HG03439 (cell line): ENCODE data around the gene OR2A7.
"Not testable (repeated sequence)": the region's sequence is repeated elsewhere in the genome, so short reads cannot be mapped to it uniquely, and the experiment has no call there.

Experiments
- ATAC-seq: cut with Tn5 transposase; IDR thresholded peaks from one replicate; pipeline ENCODE4 v1.9.1; 2021; ENCODE audit warnings: mild to moderate bottlenecking, moderate library complexity; ENCODE audit not compliant: unreplicated experiment

The OR2A7 gene

GRCh38 chr7:144255471-144255897 lies 9.1 kb downstream of the OR2A7 start:
- ATAC-seq: no peak

DNA sequence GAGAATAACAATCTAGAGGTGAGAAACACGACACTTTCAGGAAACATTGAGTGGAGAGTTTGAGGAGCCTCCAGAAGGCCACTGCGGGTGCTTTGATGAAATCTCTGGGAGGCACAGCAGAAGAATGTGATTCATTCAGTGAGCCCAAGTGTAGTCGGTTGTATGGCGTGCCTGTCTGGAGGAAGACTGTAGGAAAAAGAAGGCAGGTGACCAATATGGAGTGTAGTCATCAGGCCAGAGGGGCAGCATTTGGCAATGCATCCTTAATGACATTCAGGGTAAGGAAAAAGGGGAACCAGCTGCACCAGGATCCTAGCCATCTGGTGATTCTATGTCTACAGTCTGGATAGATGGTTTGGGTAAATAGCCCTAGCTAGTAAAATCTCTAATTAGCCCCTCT lies 12.3 kb downstream of the OR2A7 start:
- ATAC-seq: not testable (repeated sequence)

GRCh38 chr7:144247674-144248330 lies 16.8 kb downstream of the OR2A7 start:
- ATAC-seq: not testable (repeated sequence)

DNA sequence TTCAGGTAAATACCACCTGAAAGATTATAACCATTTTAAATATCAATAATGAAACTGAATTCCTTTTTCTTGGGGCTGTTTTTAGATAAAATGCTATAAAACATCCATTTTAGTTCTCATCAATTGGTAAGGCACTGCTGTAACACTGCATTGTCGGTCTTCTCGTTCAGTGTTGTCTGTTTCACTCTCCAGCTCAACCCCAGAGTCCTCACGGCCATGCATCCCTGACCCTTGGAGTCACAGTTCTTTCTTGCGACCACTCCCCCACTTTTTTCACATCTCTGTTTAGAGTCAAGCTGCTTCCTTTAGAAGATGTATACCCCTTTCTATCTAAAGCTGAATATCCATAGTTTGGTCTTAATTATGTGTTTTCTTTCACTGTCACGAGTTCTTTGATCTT lies 17.6 kb downstream of the OR2A7 start:
- ATAC-seq: not testable (repeated sequence)

GRCh38 chr7:144245372-144245771 lies 19.2 kb downstream of the OR2A7 start:
- ATAC-seq: not testable (repeated sequence)

GRCh38 chr7:144239365-144239764 lies 25.2 kb downstream of the OR2A7 start, which contains the start of gene OR2A42:
TSS of gene OR2A42 (minus strand) at chr7:144239605. CDS start at chr7:144232843, 6,762 bp downstream.
- ATAC-seq: not testable (repeated sequence)

- not testable (repeated sequence) for ATAC-seq
Observed at GRCh38 chr7:144238530-144239082, 26.0 kb downstream of the OR2A7 start.

- not testable (repeated sequence) for ATAC-seq
Observed at GRCh38 chr7:144233039-144233438, 31.6 kb downstream of the OR2A7 start.

DNA sequence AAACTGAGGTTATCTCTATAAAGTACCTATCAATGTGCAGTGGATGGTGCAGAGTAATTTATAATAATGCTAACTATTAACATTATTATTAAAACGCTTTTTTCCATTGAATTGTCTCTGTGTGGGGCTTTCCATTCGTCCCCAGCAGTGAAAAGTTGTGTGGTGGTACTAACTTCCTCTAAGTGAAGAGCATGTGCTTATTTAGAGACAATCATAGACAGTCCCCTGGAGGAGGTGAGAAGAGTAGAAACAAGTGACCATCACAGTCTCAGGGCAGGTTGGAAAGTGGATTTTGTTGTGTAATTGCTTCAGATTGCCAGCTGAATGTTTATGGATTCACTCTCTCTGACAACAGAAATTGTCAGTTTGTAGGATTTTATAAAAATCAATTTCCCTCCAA lies 33.6 kb downstream of the OR2A7 start:
- not testable (repeated sequence) for ATAC-seq

- not testable (repeated sequence) for ATAC-seq
Observed at GRCh38 chr7:144228810-144229209, 35.8 kb downstream of the OR2A7 start.

GRCh38 chr7:144226866-144227265 lies 37.7 kb downstream of the OR2A7 start:
- ATAC-seq: not testable (repeated sequence)

DNA sequence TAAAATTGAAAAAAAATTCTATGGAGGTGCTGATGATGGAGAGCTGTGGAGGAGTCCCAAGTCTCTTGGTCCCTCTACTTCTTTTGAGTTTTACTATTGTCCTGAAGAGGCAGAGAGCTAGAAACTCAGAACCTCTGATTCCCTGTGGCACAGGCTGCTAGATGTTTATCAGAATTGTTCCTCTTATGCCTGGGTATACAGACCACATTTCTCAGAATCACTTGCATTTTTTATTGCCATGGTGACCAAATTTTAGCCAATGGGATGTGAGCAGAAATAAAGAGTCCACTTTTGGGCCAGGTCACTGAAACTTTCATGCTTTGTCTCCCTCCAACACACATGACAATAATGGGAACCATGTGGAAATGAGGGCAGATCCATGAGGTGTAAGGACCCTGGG lies 40.9 kb downstream of the OR2A7 start:
- ATAC-seq: not testable (repeated sequence)

DNA sequence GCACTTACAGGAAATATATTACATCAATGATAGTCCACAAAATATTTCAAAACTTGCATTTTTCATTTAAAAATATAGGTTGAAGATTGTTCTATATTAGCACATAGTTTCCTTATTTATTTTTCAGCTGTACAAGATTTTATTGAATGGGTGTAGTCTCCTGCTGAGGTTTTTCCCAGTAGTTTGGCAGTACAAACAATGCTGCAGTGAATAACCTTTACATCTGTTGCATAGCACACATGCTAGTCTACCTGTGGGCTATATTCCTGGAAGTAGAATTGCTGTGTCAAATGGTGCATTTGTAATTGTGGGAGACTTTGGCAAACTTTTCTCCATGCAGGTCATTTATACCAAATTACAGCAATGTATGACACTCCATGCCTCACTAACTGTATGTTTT lies 44.1 kb downstream of the OR2A7 start:
- ATAC-seq: not testable (repeated sequence)

DNA sequence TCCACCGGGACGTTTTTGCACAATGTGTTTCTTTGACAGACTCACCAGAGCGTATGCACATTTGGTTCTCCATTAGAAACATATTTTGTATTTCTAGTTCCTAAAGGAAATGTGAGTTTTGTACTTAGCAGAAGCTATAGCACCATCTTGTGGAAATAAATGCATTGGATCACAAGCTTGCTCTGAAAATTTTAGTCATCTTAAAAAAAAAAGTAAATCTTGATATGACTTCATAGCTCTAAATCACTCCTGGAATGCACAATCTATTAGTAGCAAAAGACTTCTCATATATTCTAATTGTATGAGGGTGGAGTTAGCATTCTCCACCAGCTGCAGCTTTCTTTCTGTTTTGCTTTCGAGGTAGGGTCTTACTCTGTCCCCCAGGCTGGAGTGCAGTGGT lies 45.4 kb downstream of the OR2A7 start:
- ATAC-seq: not testable (repeated sequence)

DNA sequence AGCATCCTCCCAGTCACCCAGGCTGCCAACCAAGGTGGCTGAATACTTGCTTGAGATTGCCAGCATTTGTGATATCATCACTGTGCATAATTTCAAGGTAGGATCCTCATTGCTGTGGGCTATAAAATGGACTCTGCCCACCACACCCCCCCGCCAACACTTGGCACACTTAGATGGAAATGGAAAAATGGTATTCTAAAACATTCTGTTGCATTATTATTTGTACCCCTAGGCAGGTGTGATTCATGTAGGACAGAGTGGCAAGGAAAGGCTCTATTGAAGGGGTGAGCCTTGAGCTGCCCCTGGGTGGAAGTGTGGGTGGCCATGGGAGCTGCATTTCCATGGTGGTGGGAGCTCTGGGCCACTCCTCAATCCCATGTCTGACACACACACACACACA lies 46.0 kb downstream of the OR2A7 start:
- ATAC-seq: not testable (repeated sequence)

DNA sequence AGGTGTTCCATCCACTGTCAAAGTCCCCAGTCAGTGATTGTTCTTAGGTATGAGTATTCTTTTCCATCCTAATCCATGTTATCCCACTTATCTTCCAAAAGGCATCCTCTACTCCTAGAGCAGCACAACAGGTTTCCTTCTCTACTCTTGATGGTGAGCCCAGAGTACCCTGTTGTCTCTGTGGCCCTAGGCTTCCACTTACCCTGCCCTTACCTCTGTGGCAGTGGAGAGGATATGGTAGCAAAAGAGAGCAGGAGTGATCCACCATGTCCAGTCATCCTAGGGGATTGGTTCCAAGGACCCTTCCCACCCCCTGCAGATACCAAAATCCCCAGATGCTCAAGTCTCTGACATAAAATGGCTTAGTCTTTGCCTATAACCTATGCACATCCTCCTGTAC lies 47.4 kb downstream of the OR2A7 start:
- not testable (repeated sequence) for ATAC-seq
